ENCODE measurements around the gene NRF1.

Gene NRF1

DNA sequence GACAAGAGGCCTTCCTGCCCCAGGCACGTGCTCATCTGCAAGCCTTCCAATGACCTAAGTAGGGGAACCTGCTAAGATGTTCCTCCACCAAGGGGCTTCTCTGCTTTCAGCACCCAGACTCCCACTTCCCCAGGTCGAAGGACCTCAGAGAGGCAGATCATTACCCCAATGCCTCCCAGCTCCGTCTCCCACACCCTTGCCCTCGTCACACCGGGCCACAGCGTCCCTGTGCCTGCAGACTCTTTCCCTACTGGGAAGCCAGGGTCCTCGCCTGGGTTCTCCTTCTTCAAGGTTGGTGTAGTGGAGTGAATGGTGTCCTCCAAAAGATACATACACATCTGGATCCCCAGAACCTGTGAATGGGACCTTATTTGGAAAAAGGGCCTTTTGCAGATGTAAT lies 189.4 kb downstream of the NRF1 start:
- CTCF ChIA-PET: no interaction called here

DNA sequence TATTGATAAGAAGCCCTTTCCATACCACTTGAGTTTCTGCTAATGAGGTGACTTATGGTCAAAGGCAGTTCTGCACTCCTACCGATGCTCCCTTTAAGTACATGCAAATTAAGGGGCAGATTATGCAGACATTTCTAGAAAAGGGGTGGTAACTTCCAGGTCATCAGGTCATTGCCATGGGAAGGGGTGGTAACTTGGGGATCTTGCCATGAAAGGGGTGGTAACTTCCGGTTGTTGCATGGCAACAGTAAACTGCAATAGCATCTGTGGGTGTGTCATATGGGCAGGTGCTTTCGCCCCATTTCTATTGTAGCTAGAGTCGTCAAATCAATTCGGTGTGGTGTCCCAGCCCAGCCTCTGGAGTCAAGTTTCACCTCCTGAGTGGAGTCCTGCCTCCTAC lies 190.4 kb downstream of the NRF1 start:
- ChIA-PET CTCF (no interaction called here), POLR2A (no interaction called here)
- no peak for DNase-seq (ENCODE audit: extremely low spot score)
- TF ChIP-seq HDGF (IDR thresholded peaks at IDR 0.05; ENCODE audit: borderline replicate concordance) (no peak), FOXK2 (IDR thresholded peaks at IDR 0.05) (no peak), LEF1 (IDR thresholded peaks at IDR 0.05; ENCODE audit: borderline replicate concordance) (no peak), NFRKB (IDR thresholded peaks at IDR 0.05) (no peak), FOXA1 (IDR thresholded peaks at IDR 0.05) (no peak), SUZ12 (IDR thresholded peaks at IDR 0.05) (no peak), SP1 (IDR thresholded peaks at IDR 0.05) (no peak), ARNT (IDR thresholded peaks at IDR 0.05) (no peak), L3MBTL2 (conservative IDR thresholded peaks at IDR 0.05) (no peak), TARDBP (IDR thresholded peaks at IDR 0.05) (no peak), ELF4 (IDR thresholded peaks at IDR 0.05) (no peak), BHLHE40 (IDR thresholded peaks at IDR 0.05; ENCODE audit: borderline replicate concordance) (no peak), CTBP1 (IDR thresholded peaks at IDR 0.05; ENCODE audit: borderline replicate concordance) (no peak), FOXM1 (IDR thresholded peaks at IDR 0.05; ENCODE audit: borderline replicate concordance) (no peak), ZNF384 (IDR thresholded peaks at IDR 0.05) (no peak)
- TF ChIP-seq, protein P1, sequence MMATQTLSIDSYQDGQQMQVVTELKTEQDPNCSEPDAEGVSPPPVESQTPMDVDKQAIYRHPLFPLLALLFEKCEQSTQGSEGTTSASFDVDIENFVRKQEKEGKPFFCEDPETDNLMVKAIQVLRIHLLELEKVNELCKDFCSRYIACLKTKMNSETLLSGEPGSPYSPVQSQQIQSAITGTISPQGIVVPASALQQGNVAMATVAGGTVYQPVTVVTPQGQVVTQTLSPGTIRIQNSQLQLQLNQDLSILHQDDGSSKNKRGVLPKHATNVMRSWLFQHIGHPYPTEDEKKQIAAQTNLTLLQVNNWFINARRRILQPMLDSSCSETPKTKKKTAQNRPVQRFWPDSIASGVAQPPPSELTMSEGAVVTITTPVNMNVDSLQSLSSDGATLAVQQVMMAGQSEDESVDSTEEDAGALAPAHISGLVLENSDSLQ (IDR thresholded peaks at IDR 0.05): no peak

More for the DNA sequence above, 189.4 kb downstream of the NRF1 start:
- TF ChIP-seq ARNT (IDR thresholded peaks at IDR 0.05) (no peak), FOXA1 (IDR thresholded peaks at IDR 0.05) (no peak), FOXM1 (IDR thresholded peaks at IDR 0.05; ENCODE audit: borderline replicate concordance) (no peak), HDGF (IDR thresholded peaks at IDR 0.05; ENCODE audit: borderline replicate concordance) (no peak), L3MBTL2 (conservative IDR thresholded peaks at IDR 0.05) (no peak), SUZ12 (IDR thresholded peaks at IDR 0.05) (no peak), NFRKB (IDR thresholded peaks at IDR 0.05) (no peak), CTBP1 (IDR thresholded peaks at IDR 0.05; ENCODE audit: borderline replicate concordance) (no peak), ZNF384 (IDR thresholded peaks at IDR 0.05) (no peak), ELF4 (IDR thresholded peaks at IDR 0.05) (no peak), FOXK2 (IDR thresholded peaks at IDR 0.05) (no peak), BHLHE40 (IDR thresholded peaks at IDR 0.05; ENCODE audit: borderline replicate concordance) (no peak), LEF1 (IDR thresholded peaks at IDR 0.05; ENCODE audit: borderline replicate concordance) (no peak), TARDBP (IDR thresholded peaks at IDR 0.05) (no peak), SP1 (IDR thresholded peaks at IDR 0.05) (no peak)
- POLR2A ChIA-PET: no interaction called here
- DNase-seq (ENCODE audit: extremely low spot score): no peak

DNA sequence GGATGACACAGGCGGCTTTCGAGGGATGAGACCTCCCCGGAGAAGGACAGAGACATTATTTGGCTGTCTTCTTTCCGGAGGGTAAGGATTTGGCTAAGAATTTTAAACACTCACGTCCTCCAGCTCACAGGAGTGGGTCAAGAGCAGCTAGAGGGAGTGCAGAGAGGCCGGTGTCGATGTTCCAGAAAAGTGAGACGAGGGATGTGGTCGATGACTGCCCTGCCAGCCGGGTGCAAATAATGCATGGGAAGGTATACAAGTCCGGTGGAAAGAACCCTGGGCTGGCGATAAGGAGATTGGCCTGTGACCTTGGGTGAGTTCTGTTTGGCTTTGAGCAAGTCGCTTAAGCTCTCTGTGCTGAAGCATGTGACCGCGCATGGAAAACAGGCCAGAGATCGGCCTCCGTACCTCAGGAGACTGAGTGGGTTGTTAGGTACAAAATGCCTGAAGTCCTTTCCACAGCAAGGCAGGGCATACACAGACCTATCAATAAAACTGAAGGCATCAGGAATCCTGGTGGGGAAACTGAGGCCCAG lies 192.1 kb downstream of the NRF1 start:
- DNase-seq (ENCODE audit: extremely low spot score): no peak
- CTCF ChIA-PET: no interaction called here
- POLR2A ChIA-PET: interaction anchor here (2.5 kb wide), 1 partner anchor 21 kb away, joined by 5 read pairs; no protein-coding TSS in a partner anchor
- TF ChIP-seq ELF4 (IDR thresholded peaks at IDR 0.05): no peak
- TF ChIP-seq LEF1 (IDR thresholded peaks at IDR 0.05; ENCODE audit: borderline replicate concordance): no peak
- no peak for TF ChIP-seq HDGF (IDR thresholded peaks at IDR 0.05; ENCODE audit: borderline replicate concordance)
- TF ChIP-seq, protein P1 (IDR thresholded peaks at IDR 0.05): no peak
- TF ChIP-seq SP1 (IDR thresholded peaks at IDR 0.05): no peak
- no peak for TF ChIP-seq FOXA1 (IDR thresholded peaks at IDR 0.05)
- TF ChIP-seq L3MBTL2 (conservative IDR thresholded peaks at IDR 0.05): no peak
- TF ChIP-seq CTBP1 (IDR thresholded peaks at IDR 0.05; ENCODE audit: borderline replicate concordance): no peak
- no peak for TF ChIP-seq ZNF384 (IDR thresholded peaks at IDR 0.05)
- TF ChIP-seq FOXM1 (IDR thresholded peaks at IDR 0.05; ENCODE audit: borderline replicate concordance): no peak
- TF ChIP-seq NFRKB (IDR thresholded peaks at IDR 0.05): no peak
- TF ChIP-seq TARDBP (IDR thresholded peaks at IDR 0.05): no peak
- no peak for TF ChIP-seq ARNT (IDR thresholded peaks at IDR 0.05)
- no peak for TF ChIP-seq FOXK2 (IDR thresholded peaks at IDR 0.05)
- no peak for TF ChIP-seq SUZ12 (IDR thresholded peaks at IDR 0.05)
- TF ChIP-seq BHLHE40 (IDR thresholded peaks at IDR 0.05; ENCODE audit: borderline replicate concordance): no peak

DNA sequence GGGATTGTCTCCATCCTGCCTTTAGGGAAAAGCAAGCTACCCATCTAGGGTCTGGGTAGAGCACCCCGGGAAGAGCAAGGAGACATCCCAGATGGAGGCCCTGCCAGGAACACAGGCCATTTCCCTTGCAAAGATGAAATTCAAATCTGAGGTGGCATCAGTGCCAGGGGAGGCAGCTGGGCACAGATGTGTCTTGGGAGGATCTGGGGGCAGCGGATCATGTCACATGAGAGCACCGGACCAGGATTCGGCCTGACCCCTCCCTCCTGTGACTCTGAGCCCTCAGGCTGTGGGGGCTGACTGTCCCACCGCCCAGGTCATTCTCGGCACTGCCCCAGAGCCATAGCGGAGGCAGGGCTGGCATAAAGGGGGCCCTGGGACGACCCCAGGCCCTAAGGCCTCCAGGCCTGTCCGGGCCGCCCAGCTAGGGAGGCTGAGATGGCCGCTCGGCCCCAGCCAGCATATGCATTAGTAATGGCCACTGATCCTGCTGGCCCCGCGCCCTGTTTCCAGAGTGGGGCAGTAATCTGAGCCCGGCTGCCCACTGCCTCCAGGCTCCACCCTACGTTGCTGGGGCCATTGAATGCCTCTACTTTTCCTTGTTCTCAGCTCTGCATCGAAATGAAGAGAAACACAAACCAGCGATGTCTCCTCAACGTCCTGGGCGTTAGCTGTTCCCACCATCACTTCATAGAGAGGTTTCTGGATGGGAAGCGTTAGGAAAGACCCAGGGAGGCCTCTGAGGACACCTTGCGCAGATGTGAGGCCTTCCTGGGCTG lies 192.8 kb downstream of the NRF1 start:
- ChIA-PET CTCF (no interaction called here), POLR2A (interaction anchor here (2.5 kb wide), 1 partner anchor 20 kb away, joined by 5 read pairs; no protein-coding TSS in a partner anchor)
- TF ChIP-seq BHLHE40 (IDR thresholded peaks at IDR 0.05; ENCODE audit: borderline replicate concordance) (no peak), TARDBP (IDR thresholded peaks at IDR 0.05) (no peak), ARNT (IDR thresholded peaks at IDR 0.05) (no peak), ELF4 (IDR thresholded peaks at IDR 0.05) (no peak), HDGF (IDR thresholded peaks at IDR 0.05; ENCODE audit: borderline replicate concordance) (no peak), ZNF384 (IDR thresholded peaks at IDR 0.05) (no peak), FOXK2 (IDR thresholded peaks at IDR 0.05) (no peak), L3MBTL2 (conservative IDR thresholded peaks at IDR 0.05) (no peak), SP1 (IDR thresholded peaks at IDR 0.05) (no peak), LEF1 (IDR thresholded peaks at IDR 0.05; ENCODE audit: borderline replicate concordance) (no peak), CTBP1 (IDR thresholded peaks at IDR 0.05; ENCODE audit: borderline replicate concordance) (no peak), NFRKB (IDR thresholded peaks at IDR 0.05) (no peak), SUZ12 (IDR thresholded peaks at IDR 0.05) (no peak)
- TF ChIP-seq, protein P1 (IDR thresholded peaks at IDR 0.05): no peak
- DNase-seq (ENCODE audit: extremely low spot score): no peak

Measured in HEK293T (cell line).